ENCODE results near the gene COL25A1.

COL25A1 gene

GRCh38 chr4:109323348-109323747 is 20.9 kb upstream of the COL25A1 start:
- no peak for DNase-seq (ENCODE audit: low read depth, low spot score)
- H3K4me3 ChIP-seq (ENCODE audit: low read depth, low read length) = no peak overlapping the region
- no peak for TF ChIP-seq CTCF (IDR thresholded peaks at IDR 0.05; ENCODE audit: low read depth, low read length)
- in situ Hi-C loops (cut with HindIII; ENCODE audit: low sequenced_read_pairs) = no loop called here

GRCh38 chr4:109321232-109321631 is 18.8 kb upstream of the COL25A1 start:
- in situ Hi-C loops (cut with HindIII; ENCODE audit: low sequenced_read_pairs) = no loop called here
- no peak overlapping the region for H3K4me3 ChIP-seq (ENCODE audit: low read depth, low read length)
- no peak for TF ChIP-seq CTCF (IDR thresholded peaks at IDR 0.05; ENCODE audit: low read depth, low read length)
- no peak for DNase-seq (ENCODE audit: low read depth, low spot score)

- no peak overlapping the region for H3K4me3 ChIP-seq (ENCODE audit: low read depth, low read length)
- in situ Hi-C loops (cut with HindIII; ENCODE audit: low sequenced_read_pairs) = no loop called here
- DNase-seq (ENCODE audit: low read depth, low spot score) = no peak
- TF ChIP-seq CTCF (IDR thresholded peaks at IDR 0.05; ENCODE audit: low read depth, low read length) = no peak
Measured at GRCh38 chr4:109319684-109320083, 17.2 kb upstream of the COL25A1 start.

- TF ChIP-seq CTCF (IDR thresholded peaks at IDR 0.05; ENCODE audit: low read depth, low read length) = no peak
- DNase-seq (ENCODE audit: low read depth, low spot score) = no peak
- in situ Hi-C loops (cut with HindIII; ENCODE audit: low sequenced_read_pairs) = no loop called here
- H3K4me3 ChIP-seq (ENCODE audit: low read depth, low read length) = no peak overlapping the region
Measured at GRCh38 chr4:109319156-109319555, 16.7 kb upstream of the COL25A1 start.

GRCh38 chr4:109315818-109316217 is 13.4 kb upstream of the COL25A1 start:
- peak; percentile 12 for TF ChIP-seq CTCF (IDR thresholded peaks at IDR 0.05; ENCODE audit: low read depth, low read length)
- no peak overlapping the region for H3K4me3 ChIP-seq (ENCODE audit: low read depth, low read length)
- no peak for DNase-seq (ENCODE audit: low read depth, low spot score)
- in situ Hi-C loops (cut with HindIII; ENCODE audit: low sequenced_read_pairs) = no loop called here

- DNase-seq (ENCODE audit: low read depth, low spot score) = no peak
- in situ Hi-C loops (cut with HindIII; ENCODE audit: low sequenced_read_pairs) = no loop called here
- TF ChIP-seq CTCF (IDR thresholded peaks at IDR 0.05; ENCODE audit: low read depth, low read length) = no peak
Measured at GRCh38 chr4:109315341-109315740, 12.9 kb upstream of the COL25A1 start.

More at GRCh38 chr4:109315341-109315740, 12.9 kb upstream of the COL25A1 start:
- H3K4me3 ChIP-seq (ENCODE audit: low read depth, low read length) = no peak overlapping the region
